Measurements from ENCODE around the gene GARNL3. TPM values are rescaled to one million over a fixed set of nuclear protein-coding genes. Genes with fewer than 3 reads are reported as not detected.

The GARNL3 gene
- total RNA-seq, 1 donor = 5.8 TPM

DNA sequence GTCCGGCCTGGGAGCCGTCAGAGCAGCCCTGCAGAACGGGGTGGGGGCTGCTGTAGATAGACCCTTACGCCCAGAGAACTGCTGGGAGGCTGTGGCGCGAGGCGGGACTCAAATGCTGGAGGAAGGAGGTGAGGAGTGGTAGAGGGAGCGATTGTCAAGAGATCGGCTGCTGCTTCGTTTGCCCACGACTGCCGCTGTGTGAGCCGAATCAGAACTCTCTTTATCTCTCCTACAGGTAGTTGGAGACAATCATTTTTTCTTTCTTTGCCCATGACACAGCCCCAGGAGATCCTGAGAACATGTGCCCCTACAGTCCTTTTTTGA, 160.1 kb downstream of the GARNL3 start:
- no peak for DNase-seq (ENCODE audit: insufficient read length, low spot score, missing footprints)
- H3K27ac ChIP-seq (ENCODE audit: low read depth, low read length) = peak overlapping the region; percentile 84
- H3K4me1 ChIP-seq (ENCODE audit: insufficient read depth, low read length) = peaks cover 27% of the 10 kb centered on the region
- H3K4me3 ChIP-seq (ENCODE audit: insufficient read depth, low read length) = peak overlapping the region; percentile 99
- H3K36me3 ChIP-seq (ENCODE audit: insufficient read depth, low read length) = peaks cover 13% of the 10 kb centered on the region
- no peaks in the 10 kb centered on the region for H3K27me3 ChIP-seq (ENCODE audit: insufficient read depth, low read length)
- peak overlapping the region; percentile 98 for H2AFZ ChIP-seq (ENCODE audit: low read length)
- H3K9me3 ChIP-seq (ENCODE audit: low read depth, low read length) = no peaks in the 10 kb centered on the region
- H3K4me2 ChIP-seq (ENCODE audit: insufficient read depth, low read length) = peak overlapping the region; percentile 97
- peaks cover 57% of the 10 kb centered on the region for H3K79me2 ChIP-seq (ENCODE audit: insufficient read depth, low read length)
- H4K20me1 ChIP-seq (ENCODE audit: insufficient read depth, low read length) = peaks cover 9% of the 10 kb centered on the region
- TF ChIP-seq, protein P1, sequence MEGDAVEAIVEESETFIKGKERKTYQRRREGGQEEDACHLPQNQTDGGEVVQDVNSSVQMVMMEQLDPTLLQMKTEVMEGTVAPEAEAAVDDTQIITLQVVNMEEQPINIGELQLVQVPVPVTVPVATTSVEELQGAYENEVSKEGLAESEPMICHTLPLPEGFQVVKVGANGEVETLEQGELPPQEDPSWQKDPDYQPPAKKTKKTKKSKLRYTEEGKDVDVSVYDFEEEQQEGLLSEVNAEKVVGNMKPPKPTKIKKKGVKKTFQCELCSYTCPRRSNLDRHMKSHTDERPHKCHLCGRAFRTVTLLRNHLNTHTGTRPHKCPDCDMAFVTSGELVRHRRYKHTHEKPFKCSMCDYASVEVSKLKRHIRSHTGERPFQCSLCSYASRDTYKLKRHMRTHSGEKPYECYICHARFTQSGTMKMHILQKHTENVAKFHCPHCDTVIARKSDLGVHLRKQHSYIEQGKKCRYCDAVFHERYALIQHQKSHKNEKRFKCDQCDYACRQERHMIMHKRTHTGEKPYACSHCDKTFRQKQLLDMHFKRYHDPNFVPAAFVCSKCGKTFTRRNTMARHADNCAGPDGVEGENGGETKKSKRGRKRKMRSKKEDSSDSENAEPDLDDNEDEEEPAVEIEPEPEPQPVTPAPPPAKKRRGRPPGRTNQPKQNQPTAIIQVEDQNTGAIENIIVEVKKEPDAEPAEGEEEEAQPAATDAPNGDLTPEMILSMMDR (IDR thresholded peaks at IDR 0.05; ENCODE audit: extremely low read depth, low read depth, low read length) = no peak

DNA sequence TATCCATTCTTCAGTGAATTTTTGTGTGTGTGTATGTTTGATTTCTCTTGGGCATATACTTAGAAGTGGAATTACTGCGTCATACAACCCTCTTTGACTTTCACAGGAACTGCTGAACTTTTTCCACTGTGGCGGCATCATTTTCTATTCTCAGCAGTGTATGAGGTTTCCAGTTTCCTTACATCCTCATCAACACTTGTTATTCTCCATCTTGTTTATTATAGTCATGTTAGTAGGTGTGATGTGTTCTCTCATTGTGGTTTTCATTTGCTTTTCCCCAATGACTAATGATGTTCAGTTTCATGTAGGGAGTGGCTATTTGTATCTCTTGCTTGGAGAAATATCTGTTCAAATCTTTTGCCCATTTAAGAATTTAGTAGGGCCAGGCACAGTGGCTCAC, 162.2 kb downstream of the GARNL3 start:
- H3K4me1 ChIP-seq (ENCODE audit: insufficient read depth, low read length) = peaks cover 27% of the 10 kb centered on the region
- H3K27me3 ChIP-seq (ENCODE audit: insufficient read depth, low read length) = no peaks in the 10 kb centered on the region
- no peak overlapping the region for H3K27ac ChIP-seq (ENCODE audit: low read depth, low read length)
- H3K79me2 ChIP-seq (ENCODE audit: insufficient read depth, low read length) = peaks cover 67% of the 10 kb centered on the region
- no peak for DNase-seq (ENCODE audit: insufficient read length, low spot score, missing footprints)
- H2AFZ ChIP-seq (ENCODE audit: low read length) = no peak overlapping the region
- TF ChIP-seq, protein P1 (IDR thresholded peaks at IDR 0.05; ENCODE audit: extremely low read depth, low read depth, low read length) = no peak
- H3K9me3 ChIP-seq (ENCODE audit: low read depth, low read length) = no peaks in the 10 kb centered on the region
- H3K4me3 ChIP-seq (ENCODE audit: insufficient read depth, low read length) = no peak overlapping the region
- H3K36me3 ChIP-seq (ENCODE audit: insufficient read depth, low read length) = peaks cover 27% of the 10 kb centered on the region
- no peak overlapping the region for H3K4me2 ChIP-seq (ENCODE audit: insufficient read depth, low read length)
- peaks cover 9% of the 10 kb centered on the region for H4K20me1 ChIP-seq (ENCODE audit: insufficient read depth, low read length)

DNA sequence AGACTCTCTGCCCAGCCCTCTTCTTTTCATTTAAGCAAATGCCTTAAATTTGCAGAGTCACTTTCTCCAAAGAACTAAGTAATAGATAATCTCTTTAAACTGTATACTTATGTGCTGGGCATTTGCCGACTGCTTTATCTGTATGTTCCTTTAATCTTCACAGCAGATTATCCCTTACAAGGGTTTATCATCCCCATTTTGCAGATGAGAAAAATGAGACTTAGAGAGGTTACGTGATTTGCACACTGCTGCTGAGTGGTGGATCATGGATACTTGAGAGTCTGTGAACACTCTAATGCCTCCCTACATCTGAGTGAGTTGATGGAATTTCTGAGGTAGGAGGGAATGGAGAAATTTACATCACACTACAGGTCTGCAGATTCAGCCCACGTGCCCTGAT, 163.8 kb downstream of the GARNL3 start:
- TF ChIP-seq, protein P1 (IDR thresholded peaks at IDR 0.05; ENCODE audit: extremely low read depth, low read depth, low read length) = no peak
- no peak for DNase-seq (ENCODE audit: insufficient read length, low spot score, missing footprints)
- Histone ChIP-seq H4K20me1 (ENCODE audit: insufficient read depth, low read length) (peaks cover 14% of the 10 kb centered on the region), H2AFZ (ENCODE audit: low read length) (no peak overlapping the region), H3K4me3 (ENCODE audit: insufficient read depth, low read length) (no peak overlapping the region), H3K36me3 (ENCODE audit: insufficient read depth, low read length) (peaks cover 32% of the 10 kb centered on the region), H3K27ac (ENCODE audit: low read depth, low read length) (no peak overlapping the region), H3K27me3 (ENCODE audit: insufficient read depth, low read length) (no peaks in the 10 kb centered on the region), H3K9me3 (ENCODE audit: low read depth, low read length) (no peaks in the 10 kb centered on the region), H3K79me2 (ENCODE audit: insufficient read depth, low read length) (peaks cover 57% of the 10 kb centered on the region), H3K4me2 (ENCODE audit: insufficient read depth, low read length) (no peak overlapping the region), H3K4me1 (ENCODE audit: insufficient read depth, low read length) (peaks cover 15% of the 10 kb centered on the region)

DNA sequence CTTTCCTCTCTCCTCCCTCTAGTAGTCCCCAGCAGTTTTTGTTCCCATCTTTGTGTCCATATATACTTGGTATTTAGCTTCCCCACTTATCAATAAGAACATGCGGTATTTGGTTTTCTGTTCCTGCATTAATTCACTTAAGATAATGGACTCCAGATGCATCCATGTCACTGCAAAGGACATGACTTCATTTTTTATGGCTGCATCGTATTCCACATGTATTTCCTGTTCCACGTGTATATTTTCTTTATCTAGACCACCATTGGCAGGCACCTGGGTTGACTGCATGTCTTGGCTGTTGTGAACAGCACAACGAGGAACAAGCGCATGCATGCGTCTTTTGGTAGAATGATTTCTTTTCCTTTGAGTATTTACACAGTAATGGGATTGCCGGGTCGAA, 165.8 kb downstream of the GARNL3 start:
- TF ChIP-seq, protein P1 (IDR thresholded peaks at IDR 0.05; ENCODE audit: extremely low read depth, low read depth, low read length) = no peak
- DNase-seq (ENCODE audit: insufficient read length, low spot score, missing footprints) = no peak
- H3K4me2 ChIP-seq (ENCODE audit: insufficient read depth, low read length) = no peak overlapping the region
- H3K9me3 ChIP-seq (ENCODE audit: low read depth, low read length) = no peaks in the 10 kb centered on the region
- peaks cover 51% of the 10 kb centered on the region for H3K36me3 ChIP-seq (ENCODE audit: insufficient read depth, low read length)
- peaks cover 6% of the 10 kb centered on the region for H3K4me1 ChIP-seq (ENCODE audit: insufficient read depth, low read length)
- H4K20me1 ChIP-seq (ENCODE audit: insufficient read depth, low read length) = peaks cover 14% of the 10 kb centered on the region
- no peak overlapping the region for H2AFZ ChIP-seq (ENCODE audit: low read length)
- no peaks in the 10 kb centered on the region for H3K27me3 ChIP-seq (ENCODE audit: insufficient read depth, low read length)
- no peak overlapping the region for H3K27ac ChIP-seq (ENCODE audit: low read depth, low read length)
- H3K79me2 ChIP-seq (ENCODE audit: insufficient read depth, low read length) = peaks cover 46% of the 10 kb centered on the region
- H3K4me3 ChIP-seq (ENCODE audit: insufficient read depth, low read length) = no peak overlapping the region

Measured in osteoblast (primary cell).